Stimulated activated CD4-positive, alpha-beta T cell treated with anti-CD3 and anti-CD28 coated beads, Interleukin-12 subunit alpha, Interleukin-12 subunit beta, amount 100 ng/mL, for 48 hours (primary cell): ENCODE results near the gene CLDN6.

Source experiments
- DNase-seq, 3 donors: peaks; one replicate each; pipeline ENCODE4 v3.0.0-alpha.2; 2020; ENCODE audit warnings: low read depth in 2 of 3, low spot score in 1 of 3

CLDN6 gene

DNA sequence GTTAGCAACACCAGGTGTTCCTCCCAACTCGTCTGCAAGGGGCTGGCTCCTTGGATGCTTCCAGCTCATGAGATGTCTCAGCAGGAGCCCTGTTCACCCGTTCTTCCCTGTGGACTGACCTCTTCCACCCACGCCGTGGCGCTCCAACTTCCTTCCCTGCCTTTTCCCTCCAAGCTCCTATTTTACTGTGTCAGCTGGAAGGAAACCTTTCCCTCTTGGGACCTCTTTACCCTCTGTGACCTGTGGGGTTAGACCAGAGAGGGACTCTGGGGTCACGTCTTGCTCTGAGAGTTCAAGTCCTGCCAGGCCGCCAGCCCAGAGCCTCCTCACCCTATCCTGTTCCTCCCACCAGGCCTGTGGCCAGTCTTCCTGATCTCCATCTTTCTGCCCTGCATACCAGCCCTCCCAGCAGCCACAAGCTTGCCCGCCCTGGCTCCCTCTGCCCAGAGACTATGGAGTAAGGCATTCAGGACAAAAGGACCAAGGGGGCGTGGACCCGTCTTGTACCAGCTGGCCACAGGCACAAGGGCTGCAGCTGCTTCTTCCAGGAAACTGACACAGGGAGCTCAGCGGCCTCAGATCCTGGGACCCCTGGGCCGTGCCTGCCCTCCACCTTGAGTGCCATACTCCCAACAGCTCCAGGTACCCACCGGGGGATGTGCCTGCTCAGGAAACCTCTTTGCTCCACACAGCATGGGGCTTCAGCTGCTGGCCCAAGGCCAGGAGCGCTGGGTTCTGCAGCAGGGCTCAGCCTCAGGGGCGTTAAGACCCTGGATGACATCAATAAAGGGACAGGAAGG lies 45.8 kb downstream of the CLDN6 start:
- no peak for DNase-seq

DNA sequence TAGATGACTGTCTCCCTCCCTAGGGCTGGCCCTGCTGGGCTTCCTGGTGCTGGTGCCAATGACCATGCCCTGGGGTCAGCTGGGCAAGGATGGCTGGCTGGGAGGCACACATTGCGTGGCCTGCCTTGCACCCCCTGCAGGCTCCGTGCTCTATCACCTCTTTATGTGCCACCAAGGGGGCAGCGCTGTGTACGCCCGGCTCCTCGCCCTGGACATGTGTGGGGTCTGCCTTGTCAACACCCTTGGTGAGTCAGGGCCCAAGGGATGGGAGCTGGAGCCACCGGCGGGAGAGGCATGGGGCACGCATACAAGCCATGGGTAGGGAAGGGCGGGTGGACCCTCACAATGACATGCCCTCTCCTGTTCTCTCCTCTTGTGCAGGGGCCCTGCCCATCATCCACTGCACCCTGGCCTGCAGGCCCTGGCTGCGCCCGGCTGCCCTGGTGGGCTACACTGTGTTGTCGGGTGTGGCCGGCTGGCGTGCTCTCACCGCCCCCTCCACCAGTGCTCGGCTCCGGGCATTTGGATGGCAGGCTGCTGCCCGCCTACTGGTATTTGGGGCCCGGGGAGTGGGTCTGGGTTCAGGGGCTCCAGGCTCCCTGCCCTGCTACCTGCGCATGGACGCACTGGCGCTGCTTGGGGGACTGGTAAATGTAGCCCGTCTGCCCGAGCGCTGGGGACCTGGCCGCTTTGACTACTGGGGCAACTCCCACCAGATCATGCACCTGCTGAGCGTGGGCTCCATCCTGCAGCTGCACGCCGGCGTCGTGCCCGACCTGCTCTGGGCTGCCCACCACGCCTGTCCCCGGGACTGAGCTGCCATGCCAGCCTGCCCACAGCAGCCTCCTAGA lies 46.6 kb downstream of the CLDN6 start:
- DNase-seq: no peak

DNA sequence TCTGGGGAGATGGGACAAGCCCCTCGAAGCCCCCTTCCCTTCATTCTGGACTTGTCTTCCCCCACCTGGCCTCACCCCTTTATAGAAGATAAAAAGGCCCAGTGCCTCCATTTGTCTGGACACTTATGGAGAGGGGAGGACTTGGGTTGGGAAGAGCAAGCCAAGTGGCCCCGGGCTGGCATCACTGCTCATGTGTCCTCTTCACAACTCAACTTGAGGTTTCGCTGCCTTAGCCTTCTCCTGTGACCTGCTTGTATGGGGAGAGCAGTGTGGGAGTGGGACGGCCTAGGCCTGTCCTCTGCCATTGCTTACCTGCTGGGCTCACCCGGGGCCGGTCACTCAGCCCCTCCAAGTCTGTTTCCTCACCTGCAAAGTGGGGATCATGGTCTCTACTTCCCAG lies 47.4 kb downstream of the CLDN6 start:
- DNase-seq: no peak

DNA sequence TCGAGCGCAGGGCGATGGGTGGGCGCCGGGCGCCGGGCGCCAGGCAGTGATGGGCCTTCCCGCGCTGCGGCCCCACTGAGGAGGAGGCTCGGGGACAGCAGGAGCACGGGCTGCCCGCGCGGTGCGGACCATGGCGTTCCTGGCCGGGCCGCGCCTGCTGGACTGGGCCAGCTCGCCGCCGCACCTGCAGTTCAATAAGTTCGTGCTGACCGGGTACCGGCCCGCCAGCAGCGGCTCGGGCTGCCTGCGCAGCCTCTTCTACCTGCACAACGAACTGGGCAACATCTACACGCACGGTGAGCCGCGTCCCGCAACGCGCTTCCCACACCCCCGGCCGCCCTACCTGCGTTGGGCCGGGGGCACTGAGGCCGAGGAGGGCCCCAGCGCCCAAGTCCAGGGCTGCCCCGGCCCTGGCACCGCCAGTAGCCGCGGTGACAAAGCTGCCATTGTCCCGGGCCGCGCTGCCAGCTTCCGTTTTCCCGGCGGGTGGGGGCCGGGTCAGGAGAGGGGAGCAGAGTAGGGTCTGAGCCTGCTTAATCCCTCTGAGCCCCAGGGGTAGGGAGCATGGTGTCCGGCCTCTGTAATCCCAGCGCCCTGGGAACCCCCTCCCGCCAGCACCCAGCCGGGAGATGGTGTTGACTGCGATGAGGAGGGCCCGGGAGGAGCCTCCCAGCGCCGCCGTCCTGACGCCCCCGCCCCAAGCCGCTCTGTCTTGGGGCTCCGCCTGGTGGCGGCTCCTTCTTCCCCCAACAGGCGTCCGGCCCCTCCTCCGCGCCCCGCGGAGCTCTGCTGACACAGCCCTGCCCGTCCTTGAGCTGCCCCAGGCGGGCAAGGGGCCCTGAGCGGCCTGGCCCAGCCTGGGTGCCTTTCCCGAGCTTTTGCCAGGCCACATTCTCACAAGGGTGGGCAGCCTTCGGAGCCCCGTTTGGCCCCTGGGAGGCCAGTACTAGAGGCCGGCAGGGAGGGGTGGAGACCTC lies 48.1 kb downstream of the CLDN6 start:
- DNase-seq: peak; percentile 74 to 84 (median 77)

DNA sequence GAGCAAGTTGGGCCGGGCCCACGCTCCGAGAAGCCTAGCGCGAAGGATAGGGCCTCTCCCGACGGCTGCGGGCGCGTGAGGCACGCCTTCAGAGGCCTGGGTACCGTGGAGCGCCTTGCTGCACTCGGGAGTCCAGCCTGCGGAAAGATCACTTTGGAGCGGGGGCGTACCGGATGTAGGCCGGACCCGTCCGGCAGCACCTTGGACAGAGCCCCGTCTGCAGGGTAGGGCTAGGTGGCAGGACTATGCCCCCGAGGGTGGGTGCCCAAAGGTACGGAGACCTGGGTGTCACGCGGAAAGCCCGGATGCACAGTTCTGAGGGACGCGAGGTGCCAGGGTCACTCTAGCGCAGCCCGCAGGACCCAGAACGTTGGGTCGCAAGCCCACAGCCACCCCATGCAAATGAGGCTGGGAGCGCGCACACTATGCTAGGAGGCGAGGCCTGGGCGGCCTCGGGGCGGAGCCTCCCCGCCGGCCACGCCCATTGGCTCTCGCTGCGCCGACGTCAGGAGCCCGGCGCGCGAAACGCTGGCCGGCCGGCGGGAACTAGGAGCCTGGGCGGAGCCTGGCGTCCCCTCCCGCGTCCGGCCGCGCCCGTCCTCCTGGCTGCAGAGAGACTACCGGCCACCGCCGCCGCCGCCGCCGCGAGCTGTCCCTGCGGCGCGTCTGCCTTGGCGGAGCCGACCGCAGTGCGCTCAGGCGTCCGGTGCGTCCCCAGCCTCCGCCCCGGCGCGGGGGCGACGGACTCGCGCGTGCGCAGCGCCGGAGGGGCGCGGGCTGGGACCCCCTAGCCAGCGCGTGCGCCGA lies 49.0 kb downstream of the CLDN6 start, which contains the start of gene PAQR4:
Gene PAQR4, plus strand, starts transcription at position 611 of the 807 bp plus-strand sequence. CDS start 327 bp downstream, outside the sequence.
- peak; percentile 67 to 82 (median 76) for DNase-seq

DNA sequence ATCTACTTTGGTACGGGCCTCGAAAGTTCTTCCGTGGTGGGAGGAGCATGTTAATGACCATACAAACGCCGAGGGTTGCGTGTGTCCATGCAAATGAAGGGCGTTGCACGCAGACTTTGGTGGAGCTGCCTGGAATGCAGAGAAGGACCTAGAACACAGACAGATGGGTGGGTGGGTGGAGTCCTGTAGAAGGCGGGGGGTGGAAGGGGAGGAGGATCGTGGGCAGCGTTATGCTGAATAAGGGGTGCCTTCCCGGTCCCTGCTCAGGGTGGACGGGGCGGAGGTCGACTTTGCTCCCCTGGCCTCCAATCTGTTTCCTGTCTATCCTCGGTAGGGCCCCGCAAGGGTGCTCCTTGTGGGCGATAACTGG lies 49.6 kb downstream of the CLDN6 start:
- no peak for DNase-seq

DNA sequence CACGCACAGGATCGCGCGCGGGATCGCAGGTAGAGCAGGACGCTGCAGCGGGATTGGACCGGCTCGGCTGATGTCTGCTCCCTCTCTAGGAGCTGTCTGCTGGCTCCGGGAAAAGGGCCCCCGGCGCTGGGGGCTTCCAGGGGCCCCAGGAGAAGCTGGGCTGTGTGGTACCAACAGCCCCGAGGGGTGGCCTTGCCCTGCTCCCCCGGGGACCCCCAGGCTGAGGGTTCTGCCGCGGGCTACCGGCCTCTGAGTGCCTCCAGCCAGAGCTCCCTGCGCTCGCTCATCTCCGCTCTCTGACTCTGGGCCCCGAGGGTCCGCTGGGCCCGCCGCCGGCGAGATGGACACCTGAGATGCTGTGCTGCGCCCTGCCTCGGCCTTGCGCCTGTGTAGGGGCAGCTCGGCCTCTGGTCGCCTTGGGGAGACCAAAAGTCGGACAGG lies 50.2 kb downstream of the CLDN6 start:
- DNase-seq: no peak

DNA sequence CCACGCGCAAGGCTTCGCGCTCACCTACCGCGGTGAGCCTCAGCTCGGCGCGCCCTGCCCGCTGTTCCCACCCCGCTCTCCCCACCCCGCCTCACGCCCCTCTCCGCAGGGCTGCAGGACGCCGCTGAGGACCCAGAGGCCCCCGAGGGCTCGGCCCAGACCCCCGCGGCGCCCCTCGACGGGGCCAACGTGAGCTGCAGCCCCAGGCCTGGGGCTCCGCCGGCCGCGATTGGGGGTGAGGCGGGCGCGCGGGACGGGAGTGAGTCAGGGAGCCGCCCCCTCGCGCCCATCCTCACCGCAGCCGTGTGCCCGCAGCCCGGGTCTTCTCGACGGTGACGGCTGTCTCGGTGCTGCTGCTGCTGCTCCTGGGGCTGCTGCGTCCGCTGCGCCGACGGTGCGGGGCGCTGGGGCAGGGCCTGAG lies 50.8 kb downstream of the CLDN6 start:
- no peak for DNase-seq

DNA sequence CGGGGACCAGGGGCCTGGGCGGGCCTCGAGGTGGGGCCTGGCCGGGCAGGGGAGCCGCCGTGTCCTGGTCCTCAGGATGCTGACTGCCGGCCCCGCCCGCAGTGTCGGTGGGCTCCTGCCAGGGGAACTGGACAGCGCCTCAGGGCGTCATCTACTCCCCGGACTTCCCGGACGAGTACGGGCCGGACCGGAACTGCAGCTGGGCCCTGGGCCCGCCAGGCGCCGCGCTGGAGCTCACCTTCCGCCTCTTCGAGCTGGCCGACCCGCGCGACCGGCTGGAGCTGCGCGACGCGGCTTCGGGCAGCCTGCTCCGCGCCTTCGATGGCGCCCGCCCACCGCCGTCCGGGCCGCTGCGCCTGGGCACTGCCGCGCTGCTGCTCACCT lies 51.2 kb downstream of the CLDN6 start:
- DNase-seq: no peak

DNA sequence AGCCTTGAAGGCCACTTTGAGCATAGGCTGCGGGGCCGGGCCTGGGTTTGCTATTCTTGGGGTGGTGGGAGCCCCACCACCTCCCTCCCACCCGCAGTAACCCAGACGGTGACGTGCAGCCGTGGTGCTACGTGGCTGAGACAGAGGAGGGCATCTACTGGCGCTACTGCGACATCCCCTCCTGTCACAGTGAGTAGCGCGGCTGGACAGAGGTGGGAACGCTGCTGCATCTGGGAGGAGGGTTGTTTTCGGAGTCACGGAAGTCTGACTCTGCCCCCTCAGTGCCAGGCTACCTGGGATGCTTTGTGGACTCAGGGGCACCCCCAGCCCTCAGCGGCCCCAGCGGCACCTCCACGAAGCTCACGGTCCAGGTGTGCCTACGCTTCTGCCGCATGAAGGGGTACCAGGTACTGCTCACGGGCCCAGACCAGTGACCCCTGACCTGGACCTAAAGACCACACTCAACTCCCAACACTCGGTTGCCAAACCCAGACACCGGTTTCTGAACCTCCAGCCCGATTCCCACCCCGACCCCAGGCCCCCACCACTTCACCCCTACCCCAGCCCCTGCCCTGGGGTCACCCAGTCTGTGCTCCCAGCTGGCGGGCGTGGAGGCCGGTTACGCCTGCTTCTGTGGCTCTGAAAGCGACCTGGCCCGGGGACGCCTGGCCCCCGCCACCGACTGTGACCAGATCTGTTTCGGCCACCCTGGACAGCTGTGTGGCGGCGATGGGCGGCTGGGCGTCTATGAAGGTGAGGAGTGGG lies 51.8 kb downstream of the CLDN6 start:
- DNase-seq: no peak
